ENCODE data around the gene PDE4D. TPM values are rescaled to one million over a fixed set of nuclear protein-coding genes. Genes with fewer than 3 reads are reported as not detected.

PDE4D gene
- total and polyA plus RNA-seq, 2 donors (not counting 1 experiment from before 2014, with no cell fraction given) = 14.9 to 171 TPM

- Histone ChIP-seq H3K4me1 (ENCODE audit: control insufficient read depth in 2 of 2, insufficient read depth in 2 of 2, low read length in 2 of 2) (no peaks in the 10 kb centered on the region), H4K20me1 (ENCODE audit: control insufficient read depth, insufficient read depth, low read length, poor library complexity, severe bottlenecking) (no peaks in the 10 kb centered on the region), H3K9ac (ENCODE audit: low read length) (no peak overlapping the region), H3K27me3 (replicated peaks in 1 of 4; ENCODE audit: control extremely low read depth in 1 of 4, control insufficient read depth in 3 of 4, insufficient read depth in 4 of 4, low read length in 3 of 4) (no peaks in the 10 kb centered on the region), H3K4me2 (replicated peaks; ENCODE audit: low read depth, low read length, poor library complexity, severe bottlenecking) (no peak overlapping the region), H3K4me3 (ENCODE audit: control extremely low read depth in 1 of 5, extremely low read depth in 1 of 5, insufficient read depth in 1 of 5, low read depth in 2 of 5, low read length in 4 of 5) (no peak overlapping the region), H3K27ac (ENCODE audit: low read length in 2 of 2) (no peak overlapping the region), H3K9me3 (ENCODE audit: control extremely low read depth in 1 of 3, control insufficient read depth in 2 of 3, insufficient read depth in 1 of 3, low read length in 2 of 3) (no peaks in the 10 kb centered on the region), H3K79me2 (ENCODE audit: control insufficient read depth, insufficient read depth, low read length) (no peaks in the 10 kb centered on the region), H3K36me3 (replicated peaks in 1 of 2; ENCODE audit: control extremely low read depth in 1 of 2, control insufficient read depth in 1 of 2, extremely low read depth in 1 of 2, insufficient read depth in 2 of 2, low read length in 1 of 2) (peaks cover 0 to 1% of the 10 kb centered on the region in 2 experiments), H2AFZ (ENCODE audit: insufficient read depth, low read depth, low read length, poor library complexity, severe bottlenecking) (no peak overlapping the region)
- intact Hi-C loops (cut with micrococcal nuclease) = no loop called here
- H3K4me1 Mint-ChIP-seq = no peaks in the 10 kb centered on the region
- H3K27ac Mint-ChIP-seq = no peak overlapping the region
- no peaks in the 10 kb centered on the region for H3K9me3 Mint-ChIP-seq (ENCODE audit: insufficient read depth)
- ATAC-seq (ENCODE audit: low read depth) (no peak), DNase-seq (no peak)
- 93% methylated on average over 3 of the region's 3 CpGs for WGBS (ENCODE audit: insufficient coverage)
- peaks cover 7% of the 10 kb centered on the region for H3K27me3 Mint-ChIP-seq
- CTCF ChIA-PET = no interaction called here
- no peak overlapping the region for H3K4me3 Mint-ChIP-seq
- no peak for TF ChIP-seq CTCF (IDR thresholded peaks at IDR 0.05)
- POLR2A ChIA-PET = no interaction called here
Observed at GRCh38 chr5:59923465-59923864, 29.9 kb upstream of the PDE4D start.

GRCh38 chr5:59922220-59922619 lies 28.7 kb upstream of the PDE4D start:
- intact Hi-C loops (cut with micrococcal nuclease) = no loop called here
- Histone ChIP-seq H3K4me3 (ENCODE audit: control extremely low read depth in 1 of 5, extremely low read depth in 1 of 5, insufficient read depth in 1 of 5, low read depth in 2 of 5, low read length in 4 of 5) (no peak overlapping the region), H3K4me1 (ENCODE audit: control insufficient read depth in 2 of 2, insufficient read depth in 2 of 2, low read length in 2 of 2) (no peaks in the 10 kb centered on the region), H3K79me2 (ENCODE audit: control insufficient read depth, insufficient read depth, low read length) (no peaks in the 10 kb centered on the region), H3K36me3 (replicated peaks in 1 of 2; ENCODE audit: control extremely low read depth in 1 of 2, control insufficient read depth in 1 of 2, extremely low read depth in 1 of 2, insufficient read depth in 2 of 2, low read length in 1 of 2) (peaks cover 0 to 2% of the 10 kb centered on the region in 2 experiments), H3K9me3 (ENCODE audit: control extremely low read depth in 1 of 3, control insufficient read depth in 2 of 3, insufficient read depth in 1 of 3, low read length in 2 of 3) (no peaks in the 10 kb centered on the region), H3K9ac (ENCODE audit: low read length) (no peak overlapping the region), H2AFZ (ENCODE audit: insufficient read depth, low read depth, low read length, poor library complexity, severe bottlenecking) (no peak overlapping the region), H4K20me1 (ENCODE audit: control insufficient read depth, insufficient read depth, low read length, poor library complexity, severe bottlenecking) (no peaks in the 10 kb centered on the region), H3K4me2 (replicated peaks; ENCODE audit: low read depth, low read length, poor library complexity, severe bottlenecking) (no peak overlapping the region), H3K27ac (ENCODE audit: low read length in 2 of 2) (no peak overlapping the region), H3K27me3 (replicated peaks in 1 of 4; ENCODE audit: control extremely low read depth in 1 of 4, control insufficient read depth in 3 of 4, insufficient read depth in 4 of 4, low read length in 3 of 4) (no peaks in the 10 kb centered on the region)
- Mint-ChIP-seq H3K4me3 (no peak overlapping the region), H3K27me3 (peaks cover 7% of the 10 kb centered on the region), H3K9me3 (ENCODE audit: insufficient read depth) (no peaks in the 10 kb centered on the region), H3K27ac (no peak overlapping the region), H3K4me1 (no peaks in the 10 kb centered on the region)
- TF ChIP-seq EZH2 (IDR thresholded peaks at IDR 0.05; ENCODE audit: borderline replicate concordance, insufficient read depth, low read depth, low read length, poor library complexity, severe bottlenecking) = no peak
- TF ChIP-seq CTCF (IDR thresholded peaks at IDR 0.05) = no peak
- WGBS (ENCODE audit: insufficient coverage) = 67% methylated on average over 1 of the region's 1 CpG
- no peak for DNase-seq
- no peak for ATAC-seq (ENCODE audit: low read depth)
- POLR2A ChIA-PET = no interaction called here
- CTCF ChIA-PET = no interaction called here
